K562 (cell line): ENCODE data around the gene KASH5. TPM values are rescaled to one million over a fixed set of nuclear protein-coding genes. Genes with fewer than 3 reads are reported as not detected.
A peak's percentile ranks its signal among the peaks of the same experiment; 100 is the strongest.

ENCODE experiments used
- ATAC-seq: fragments of 200-7000 bp; cut with Tn5 transposase; 3 replicates; pipeline ENCODE4 v1.9.1; 2020; ENCODE audit warnings: moderate library complexity
- BruUV-seq: library from RNA; stranded (reverse); fragments of 400-500 nt; replicated peaks from 2 replicates; lab custom pipeline; 2021; lab: Mats Ljungman, UMichigan
- CTCF ChIA-PET: fragments of 300-600 bp; formaldehyde crosslinking; extraction: SDS; loops from one replicate; lab custom pipeline; 2021; ENCODE audit warnings: low intra/inter-chr PET ratio; lab: Yijun Ruan, JAX
- POLR2A ChIA-PET: fragments of 300-600, 350-650 bp; sonication (Branson Sonifier 250); formaldehyde crosslinking; extraction: SDS; loops from one replicate; lab custom pipeline; 2021; ENCODE audit warnings: antibody characterized with exemption, inconsistent platforms; lab: Yijun Ruan, JAX
- DNase-seq, 4 experiments: peaks; one replicate each; pipeline versions ENCODE4 v3.0.0 to v3.0.0-alpha.2; 2011 to 2018; ENCODE audit warnings: low spot score in 3 of 4, mixed read lengths in 3 of 4; ENCODE audit errors: extremely low read depth in 1 of 4
- FAIRE-seq: peaks from 2 replicates; lab custom pipeline; 2011; peaks lifted over from hg19 to GRCh38; lab: Jason Lieb, UNC
- H2AFZ ChIP-seq: 2 replicates; pipeline ENCODE4 v1.6.0; 2011; ENCODE audit warnings: low read depth, low read length, control low read depth, inconsistent platforms
- H3K27ac ChIP-seq: fragments of 200-600 bp; 3 replicates; pipeline ENCODE4 v1.8.0; 2011; ENCODE audit warnings: low read depth, mild to moderate bottlenecking, control low read depth, inconsistent platforms, low read length, moderate library complexity, mixed read lengths; ENCODE audit errors: extremely low read depth
- H3K27me3 ChIP-seq, 2 experiments: fragments of 300-600 bp in 1 of 2; 2 replicates in 1 of 2; 3 replicates in 1 of 2; pipeline versions ENCODE4 v1.6.0 to v1.8.0; 2011; ENCODE audit warnings: inconsistent platforms in 2 of 2, low read length in 2 of 2, mild to moderate bottlenecking in 1 of 2, mixed read lengths in 1 of 2, moderate library complexity in 1 of 2; ENCODE audit not compliant: control insufficient read depth in 2 of 2, insufficient read depth in 2 of 2
- H3K36me3 ChIP-seq: fragments of 300-600 bp; 3 replicates; pipeline ENCODE4 v1.8.0; 2011; ENCODE audit warnings: mild to moderate bottlenecking, low read length, inconsistent platforms; ENCODE audit not compliant: control insufficient read depth, insufficient read depth
- H3K4me1 ChIP-seq, 2 experiments: fragments of 200-600 bp in 1 of 2; replicated peaks in 1 of 2; 2 replicates in 1 of 2; 3 replicates in 1 of 2; pipeline versions ENCODE4 v1.5.1 to v1.8.0; 2011; ENCODE audit warnings: inconsistent platforms in 2 of 2, low read length in 2 of 2, mild to moderate bottlenecking in 1 of 2, mixed read lengths in 1 of 2, moderate library complexity in 1 of 2; ENCODE audit not compliant: control insufficient read depth in 2 of 2, insufficient read depth in 2 of 2
- H3K4me2 ChIP-seq: 2 replicates; pipeline ENCODE4 v1.6.1; 2011; ENCODE audit warnings: low read length, control low read depth, inconsistent platforms, mixed read lengths; ENCODE audit not compliant: insufficient read depth
- H3K4me3 ChIP-seq: fragments of 200-600 bp; sonication (generic), shearing (Covaris generic); 2 replicates; pipeline ENCODE4 v1.5.1; 2016; ENCODE audit warnings: control low read depth, inconsistent platforms
- H3K79me2 ChIP-seq: fragments of 200-600 bp; 3 replicates; pipeline ENCODE4 v1.8.0; 2011; ENCODE audit warnings: low read length, inconsistent platforms; ENCODE audit not compliant: control insufficient read depth, insufficient read depth
- H3K9ac ChIP-seq, 2 experiments: 2 replicates each; pipeline versions ENCODE4 v1.6.0 to v1.6.1; 2011; ENCODE audit warnings: low read depth in 2 of 2, low read length in 2 of 2, control low read depth in 1 of 2, inconsistent platforms in 1 of 2, mild to moderate bottlenecking in 1 of 2, mixed read lengths in 1 of 2; ENCODE audit not compliant: insufficient read depth in 1 of 2
- H3K9me1 ChIP-seq: one replicate; pipeline ENCODE4 v1.6.0; 2011; ENCODE audit warnings: inconsistent platforms, mild to moderate bottlenecking, low read length, moderate library complexity; ENCODE audit not compliant: control insufficient read depth, insufficient read depth
- H3K9me3 ChIP-seq: replicated peaks from 2 replicates; pipeline ENCODE4 v1.5.1; 2011; ENCODE audit warnings: low read depth, low read length, inconsistent platforms; ENCODE audit not compliant: control insufficient read depth, insufficient read depth
- H4K20me1 ChIP-seq: replicated peaks from 2 replicates; pipeline ENCODE4 v1.6.1; 2011; ENCODE audit warnings: low read length, inconsistent platforms, mixed read lengths; ENCODE audit not compliant: control insufficient read depth, insufficient read depth
- ATF6 ChIP-seq: sonication (generic); formaldehyde crosslinking; IDR thresholded peaks from 2 replicates; pipeline ENCODE4 v1.4.0; 2020; ENCODE audit warnings: mild to moderate bottlenecking, missing genetic modification reagents
- CBX8 ChIP-seq: fragments of 200-600 bp; sonication (generic); IDR thresholded peaks from 2 replicates; pipeline ENCODE4 v1.6.1; 2012; ENCODE audit warnings: borderline replicate concordance, mixed run types, low read depth, mild to moderate bottlenecking, moderate library complexity, mixed read lengths, low read length, control low read depth, inconsistent platforms; ENCODE audit not compliant: poor library complexity, severe bottlenecking; ENCODE audit errors: extremely low read depth
- CHD2 ChIP-seq: IDR thresholded peaks from 2 replicates; pipeline ENCODE4 v1.6.1; 2011; ENCODE audit warnings: low read depth, low read length
- E2F6 ChIP-seq, 2 experiments: IDR thresholded peaks; 2 replicates each; pipeline ENCODE4 v1.6.1; 2011; ENCODE audit warnings: borderline replicate concordance in 1 of 2, control low read depth in 1 of 2, low read depth in 1 of 2, low read length in 1 of 2, mild to moderate bottlenecking in 1 of 2, mixed read lengths in 1 of 2, moderate library complexity in 1 of 2; ENCODE audit not compliant: insufficient read depth in 1 of 2, insufficient read length in 1 of 2, poor library complexity in 1 of 2, severe bottlenecking in 1 of 2; ENCODE audit errors: extremely low read depth in 1 of 2
- GTF2E2 ChIP-seq: fragments of 200-800 bp; sonication (Bioruptor generic); IDR thresholded peaks from 2 replicates; pipeline ENCODE4 v1.6.1; 2016; ENCODE audit warnings: missing genetic modification characterization, missing compliant biosample characterization
- HINFP ChIP-seq: fragments of 450-650 bp; conservative IDR thresholded peaks from 2 replicates; pipeline ENCODE4 v1.6.1; 2016; ENCODE audit warnings: missing genetic modification characterization, low read depth, mild to moderate bottlenecking, control low read depth, missing compliant biosample characterization
- HMGXB4 ChIP-seq: sonication (generic); formaldehyde crosslinking; IDR thresholded peaks from 2 replicates; pipeline ENCODE4 v1.8.1; 2023; ENCODE audit warnings: mild to moderate bottlenecking, missing genetic modification reagents
- KLF13 ChIP-seq: fragments of 450-650 bp; IDR thresholded peaks from 2 replicates; pipeline ENCODE4 v1.6.1; 2016; ENCODE audit warnings: missing genetic modification characterization, low read depth, mild to moderate bottlenecking, missing compliant biosample characterization, moderate library complexity, borderline replicate concordance
- U2AF2 ChIP-seq: fragments of 200-400 bp; formaldehyde crosslinking; optimal IDR thresholded peaks from 2 replicates; pipeline ENCODE3; 2017; ENCODE audit warnings: low read depth, mild to moderate bottlenecking, low read length
- ZNF124 ChIP-seq: sonication (generic); formaldehyde crosslinking; IDR thresholded peaks from 2 replicates; pipeline ENCODE4 v1.8.1; 2022; ENCODE audit warnings: missing genetic modification reagents
- ZNF134 ChIP-seq: fragments of 250-450 bp; sonication (Bioruptor Pico); conservative IDR thresholded peaks from 2 replicates; pipeline ENCODE4 v1.4.0; 2020
- WGBS: fragments of 100-300 bp; shearing (Covaris generic); methylation state at CpG from one replicate; pipeline ENCODE4 v1.1.6; 2016; ENCODE audit warnings: low coverage, mixed read lengths; ENCODE audit not compliant: insufficient coverage; ENCODE audit errors: missing lambda C conversion rate; 5-methylcytosine and 5-hydroxymethylcytosine counted together
- in situ Hi-C: fragments of 300-500 bp; cut with MboI; formaldehyde crosslinking; loops from 4 replicates; pipeline ENCODE4 v1.15.0; 2018; ENCODE audit warnings: inconsistent platforms, mixed read lengths
- intact Hi-C: fragments of 100-400 bp; cut with micrococcal nuclease; formaldehyde crosslinking; loops from 2 replicates; pipeline ENCODE4 v1.14.2; 2022
- polyA plus RNA-seq, 8 experiments: library from polyadenylated mRNA; depleted of rRNA in 4 of 8; stranded (reverse) in 5 of 8; unstranded in 3 of 8; fragments of >200 nt; fragmentation: Nextera tagmentation in 2 of 8; fragmentation: Illumina TruSeq in 1 of 8; extraction: Ambion mirVana in 2 of 8; extraction: Trizol in 1 of 8; gene quantifications; 2 replicates each; pipeline versions ENCODE4 v1.2.1 to v1.2.3, GENCODE V29; 2011 to 2014; ENCODE audit warnings: inconsistent platforms in 1 of 8, missing spikeins in 1 of 8
- total RNA-seq, 7 experiments: library from RNA; depleted of rRNA in 6 of 7; stranded (reverse); fragments of >200 nt in 6 of 7; fragmentation: Illumina TruSeq in 2 of 7; extraction: Trizol in 2 of 7; gene quantifications; 2 replicates each; pipeline versions ENCODE4 v1.2.1 to v1.2.3, GENCODE V29; 2011 to 2021; ENCODE audit warnings: low replicate concordance in 1 of 7

The KASH5 gene
- total and polyA plus RNA-seq, 9 of the 15 experiments (the other 6 are each of a cell fraction or from before 2014, with no cell fraction given): 0.07 to 0.84 (median 0.34) TPM; not detected in 1

GRCh38 chr19:49443366-49444099 lies 55.5 kb downstream of the KASH5 start:
- Histone ChIP-seq H3K79me2 (peaks cover 7% of the 10 kb centered on the region; the same call in 2 of the 3 replicates), H4K20me1 (no peaks in the 10 kb centered on the region; the same call in 1 of the 2 replicates), H3K27ac (peak overlapping the region; percentile 78), H3K4me1 (peaks cover 32 to 59% of the 10 kb centered on the region in 2 experiments), H3K9me1 (no peaks in the 10 kb centered on the region), H3K9ac (peak overlapping the region; percentile 67 to 89), H3K4me3 (peak overlapping the region; percentile 84), H3K4me2 (peak overlapping the region; percentile 89), H2AFZ (peak overlapping the region; percentile 99), H3K36me3 (peaks cover 23% of the 10 kb centered on the region; the same call in 2 of the 3 replicates), H3K9me3 (no peaks in the 10 kb centered on the region), H3K27me3 (peaks cover 7 to 19% of the 10 kb centered on the region in 2 experiments; a peak in 4 of 5 replicates)
- ATAC-seq (peak; percentile 88), DNase-seq (peak; percentile 69 to 96 (median 80)), FAIRE-seq (peak; percentile 95)
- intact Hi-C loops: loop anchor here (1.0 to 10.0 kb wide), 4 partner anchors 21 to 291 kb away; partner anchors contain the start of gene PTH2
- in situ Hi-C loops: no loop called here
- POLR2A ChIA-PET: interaction anchor here (0.6 to 1.7 kb wide), 3 partner anchors 10 to 198 kb away, joined by 3 to 5 read pairs (median 3); partner anchors contain the start of gene ALDH16A1
- BruUV-seq: no TSS peak
- under 1% methylated on average over 39 of the region's 47 CpGs for WGBS
- CTCF ChIA-PET: interaction anchor here (0.6 to 3.1 kb wide), 6 partner anchors 51 to 221 kb away, joined by 3 to 59 read pairs (median 4); partner anchors contain the start of genes DKKL1 and KASH5
- peak; percentile 51; the same call in 1 of the 2 replicates for TF ChIP-seq KLF13 (tag)
- peak; percentile 43; the same call in 1 of the 2 replicates for TF ChIP-seq HMGXB4 (CRISPR knock-in tag)
- TF ChIP-seq ATF6: peak; percentile 44; the same call in 1 of the 2 replicates
- peak; percentile 50; the same call in 1 of the 2 replicates for TF ChIP-seq HINFP
- TF ChIP-seq CHD2: no peak
- no peak for TF ChIP-seq GTF2E2 (tag)
- 0 out of 2 replicates have a peak, but pooled peaks have one; percentile 10 for TF ChIP-seq ZNF134 (CRISPR knock-in tag)
- TF ChIP-seq E2F6 (IDR thresholded peaks at IDR 0.05; ENCODE audit: borderline replicate concordance in 1 of 2, extremely low read depth in 1 of 2, insufficient read depth in 1 of 2, insufficient read length in 1 of 2, low read depth in 1 of 2, low read length in 1 of 2, poor library complexity in 1 of 2, severe bottlenecking in 1 of 2): peak; percentile 33 to 82
- no peak for TF ChIP-seq CBX8
- TF ChIP-seq U2AF2: no peak
- no peak for TF ChIP-seq ZNF124 (CRISPR knock-in tag)
